ENCODE data around the gene SCARB1.

The SCARB1 gene

GRCh38 chr12:124796303-124796960 lies 67.2 kb downstream of the SCARB1 start:
- no peak for TF ChIP-seq TEAD4 (IDR thresholded peaks at IDR 0.05)
- no peak for TF ChIP-seq TCF12 (IDR thresholded peaks at IDR 0.05; ENCODE audit: low read depth)
- TF ChIP-seq CREB1 (IDR thresholded peaks at IDR 0.05; ENCODE audit: low read depth), result no peak
- TF ChIP-seq MAX (IDR thresholded peaks at IDR 0.05), result no peak
- no peak for TF ChIP-seq RAD21 (IDR thresholded peaks at IDR 0.05; ENCODE audit: low read depth)
- TF ChIP-seq ZBTB7A (IDR thresholded peaks at IDR 0.05; ENCODE audit: low read depth), result no peak
- TF ChIP-seq YY1 (IDR thresholded peaks at IDR 0.05; ENCODE audit: low read depth), result no peak
- TF ChIP-seq USF1 (IDR thresholded peaks at IDR 0.05), result no peak
- TF ChIP-seq REST (IDR thresholded peaks at IDR 0.05; ENCODE audit: low read depth), result no peak
- TF ChIP-seq EGR1 (IDR thresholded peaks at IDR 0.05), result no peak
- no peak for TF ChIP-seq TAF1 (IDR thresholded peaks at IDR 0.05; ENCODE audit: low read depth)
- TF ChIP-seq NFIC (IDR thresholded peaks at IDR 0.05), result no peak
- no peak for TF ChIP-seq FOXM1 (IDR thresholded peaks at IDR 0.05; ENCODE audit: borderline replicate concordance, low read depth)

- no peak for TF ChIP-seq MAX (IDR thresholded peaks at IDR 0.05)
- no peak for TF ChIP-seq YY1 (IDR thresholded peaks at IDR 0.05; ENCODE audit: low read depth)
- no peak for TF ChIP-seq NFIC (IDR thresholded peaks at IDR 0.05)
- no peak for TF ChIP-seq REST (IDR thresholded peaks at IDR 0.05; ENCODE audit: low read depth)
- TF ChIP-seq EGR1 (IDR thresholded peaks at IDR 0.05), result no peak
- no peak for TF ChIP-seq FOXM1 (IDR thresholded peaks at IDR 0.05; ENCODE audit: borderline replicate concordance, low read depth)
- TF ChIP-seq TAF1 (IDR thresholded peaks at IDR 0.05; ENCODE audit: low read depth), result no peak
- TF ChIP-seq CREB1 (IDR thresholded peaks at IDR 0.05; ENCODE audit: low read depth), result no peak
- TF ChIP-seq RAD21 (IDR thresholded peaks at IDR 0.05; ENCODE audit: low read depth), result no peak
- TF ChIP-seq USF1 (IDR thresholded peaks at IDR 0.05), result no peak
- TF ChIP-seq TEAD4 (IDR thresholded peaks at IDR 0.05), result no peak
Measured at GRCh38 chr12:124795081-124795948, 68.3 kb downstream of the SCARB1 start.

- TF ChIP-seq ZBTB7A (IDR thresholded peaks at IDR 0.05; ENCODE audit: low read depth) (no peak), REST (IDR thresholded peaks at IDR 0.05; ENCODE audit: low read depth) (no peak), EP300 (IDR thresholded peaks at IDR 0.05; ENCODE audit: borderline replicate concordance) (no peak), TEAD4 (IDR thresholded peaks at IDR 0.05) (no peak)
Measured at GRCh38 chr12:124792961-124793441, 70.7 kb downstream of the SCARB1 start.

GRCh38 chr12:124792156-124792555 lies 71.5 kb downstream of the SCARB1 start:
- no peak for TF ChIP-seq FOXM1 (IDR thresholded peaks at IDR 0.05; ENCODE audit: borderline replicate concordance, low read depth)

Data from Ishikawa (cell line).